ENCODE measurements around the gene CHAD. TPM values are rescaled to one million over a fixed set of nuclear protein-coding genes. Genes with fewer than 3 reads are reported as not detected.

Gene CHAD
- total RNA-seq, 1 donor from 2014 or later, result not detected

GRCh38 chr17:50458701-50459676 lies 9.7 kb downstream of the CHAD start:
- no peak for DNase-seq (ENCODE audit: low spot score)

GRCh38 chr17:50458270-50458669 lies 10.4 kb downstream of the CHAD start:
- DNase-seq (ENCODE audit: low spot score), result no peak

- DNase-seq (ENCODE audit: low spot score), result no peak
These were observed 11.1 kb downstream of the CHAD start for GRCh38 chr17:50457621-50458020.

- DNase-seq (ENCODE audit: low spot score), result no peak
These were observed 14.8 kb downstream of the CHAD start for GRCh38 chr17:50453901-50454300.

- DNase-seq (ENCODE audit: low spot score), result no peak
These were observed 15.9 kb downstream of the CHAD start for GRCh38 chr17:50452630-50453300.

- no peak for DNase-seq (ENCODE audit: low spot score)
These were observed 16.6 kb downstream of the CHAD start for GRCh38 chr17:50451943-50452629.

- no peak for DNase-seq (ENCODE audit: low spot score)
These were observed 20.0 kb downstream of the CHAD start for GRCh38 chr17:50448643-50449042.

- DNase-seq (ENCODE audit: low spot score), result no peak
These were observed 20.6 kb downstream of the CHAD start for GRCh38 chr17:50447870-50448595.

- no peak for DNase-seq (ENCODE audit: low spot score)
These were observed 22.9 kb downstream of the CHAD start for GRCh38 chr17:50445730-50446325.

GRCh38 chr17:50444841-50445715 lies 23.6 kb downstream of the CHAD start:
- DNase-seq (ENCODE audit: low spot score), result no peak

- no peak for DNase-seq (ENCODE audit: low spot score)
These were observed 25.1 kb downstream of the CHAD start for GRCh38 chr17:50443505-50443974.

GRCh38 chr17:50440838-50441829 lies 27.5 kb downstream of the CHAD start:
- no peak for DNase-seq (ENCODE audit: low spot score)

- no peak for DNase-seq (ENCODE audit: low spot score)
These were observed 28.4 kb downstream of the CHAD start for GRCh38 chr17:50440172-50440837.

- no peak for DNase-seq (ENCODE audit: low spot score)
These were observed 29.7 kb downstream of the CHAD start for GRCh38 chr17:50439008-50439407.

- no peak for DNase-seq (ENCODE audit: low spot score)
These were observed 31.3 kb downstream of the CHAD start for GRCh38 chr17:50437409-50437808.

GRCh38 chr17:50432125-50432762 lies 36.4 kb downstream of the CHAD start:
- no peak for DNase-seq (ENCODE audit: low spot score)

- DNase-seq (ENCODE audit: low spot score), result no peak
These were observed 37.7 kb downstream of the CHAD start for GRCh38 chr17:50430821-50431618.
